G401 (cell line): Measurements from ENCODE around the gene CFAP43. TPM values are rescaled to one million over a fixed set of nuclear protein-coding genes. Genes with fewer than 3 reads are reported as not detected.

ENCODE experiments used
- DNase-seq: peaks from one replicate; pipeline ENCODE4 v3.0.0-alpha.2; 2015; ENCODE audit warnings: low spot score
- in situ Hi-C: cut with HindIII; loops from 2 replicates; pipeline ENCODE4 v1.10.0; 2016; ENCODE audit warnings: low sequenced_read_pairs, mixed read lengths
- total RNA-seq: library from RNA; depleted of rRNA; stranded (reverse); fragments of >200 nt; shearing (Covaris generic); gene quantifications from 2 replicates; pipeline ENCODE4 v1.2.3, GENCODE V29; 2014

Gene CFAP43
- total RNA-seq, 1 experiment from 2014 or later: 0.58 TPM

GRCh38 chr10:104242545-104242944 is 10.4 kb upstream of the CFAP43 start:
- DNase-seq: no peak
- in situ Hi-C loops: no loop called here

- DNase-seq: no peak
- in situ Hi-C loops: no loop called here
These were observed 7.9 kb upstream of the CFAP43 start for GRCh38 chr10:104240078-104240477.

DNA sequence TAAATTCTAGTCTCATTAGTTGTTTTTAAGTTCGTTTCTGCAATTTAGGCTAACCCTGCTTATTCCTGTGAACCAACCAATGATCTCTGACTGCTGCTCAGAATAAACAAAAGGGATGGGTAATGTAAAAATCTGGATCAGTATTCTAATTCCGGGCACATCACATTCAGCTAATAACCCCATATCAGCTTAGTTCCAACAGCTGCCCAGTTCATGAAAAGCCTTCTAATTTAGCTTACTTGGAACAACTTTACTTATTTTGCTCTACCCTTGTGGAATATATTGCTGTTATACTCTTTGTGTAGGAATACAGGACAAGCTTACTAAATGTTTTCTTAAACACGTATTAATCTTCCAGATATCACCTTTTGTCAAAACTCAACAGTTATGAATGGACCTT is 3.6 kb upstream of the CFAP43 start:
- in situ Hi-C loops: no loop called here

DNA sequence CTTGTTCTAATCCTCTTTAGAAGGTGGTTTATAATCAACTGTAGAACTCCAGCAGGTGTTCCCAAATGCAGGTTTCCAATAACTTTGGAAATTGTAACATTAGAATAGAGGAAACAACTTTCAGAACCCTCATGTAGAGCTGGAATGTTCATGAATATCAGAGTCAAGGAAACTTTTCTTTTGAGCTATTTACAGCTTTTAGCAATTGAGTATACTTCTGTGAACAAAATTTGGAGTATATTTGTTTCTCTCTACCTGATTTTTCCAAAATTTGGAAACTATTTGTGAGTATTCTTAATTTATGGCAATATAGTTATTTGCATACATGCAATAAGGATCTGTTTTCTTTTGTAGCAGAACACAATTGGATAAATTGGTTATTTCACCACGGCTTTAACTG is 2.8 kb upstream of the CFAP43 start:
- DNase-seq: no peak
- in situ Hi-C loops: no loop called here

More for the DNA sequence above, 3.6 kb upstream of the CFAP43 start:
- no peak for DNase-seq

DNA sequence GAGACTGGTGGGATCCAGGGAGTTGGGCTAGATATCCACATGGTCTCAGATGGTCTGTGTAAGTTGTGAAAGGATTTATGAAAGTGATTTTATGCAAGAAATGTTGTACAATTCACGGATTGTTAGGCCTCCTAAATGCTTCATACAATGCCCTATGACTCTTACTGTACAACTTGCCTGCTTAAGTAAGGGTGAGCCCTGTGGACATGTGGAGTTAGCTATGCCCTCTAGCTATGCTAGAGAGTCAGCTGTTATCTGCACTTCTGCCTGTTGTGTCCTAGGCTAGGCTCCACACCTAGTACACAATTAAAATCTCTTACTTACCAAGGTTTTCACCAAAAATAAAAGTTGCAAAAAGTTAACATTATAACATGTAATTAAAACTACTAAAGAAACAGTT is 1.7 kb upstream of the CFAP43 start:
- in situ Hi-C loops: no loop called here

GRCh38 chr10:104232613-104233102 is 494 bp upstream of the CFAP43 start:
- in situ Hi-C loops: no loop called here
- DNase-seq: no peak

More for the DNA sequence above, 1.7 kb upstream of the CFAP43 start:
- no peak for DNase-seq

DNA sequence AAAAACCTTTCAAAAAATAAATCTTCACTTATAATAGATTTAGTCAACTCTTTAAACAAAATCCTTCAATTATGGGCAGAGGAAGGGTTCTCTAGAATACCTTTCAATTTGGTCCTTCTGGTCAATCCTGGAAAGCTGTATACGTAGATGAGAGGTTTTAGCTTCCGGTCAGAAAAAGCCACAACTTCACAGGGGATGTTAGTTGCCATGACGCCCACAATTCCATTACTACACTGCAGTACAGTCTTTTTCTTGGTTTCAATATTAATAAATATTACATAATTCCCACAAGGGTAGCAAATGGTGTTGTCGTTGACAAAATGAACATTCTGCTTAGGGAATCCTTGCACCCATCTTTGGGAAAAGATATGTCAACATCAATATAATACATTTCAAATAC is 1.7 kb downstream of the CFAP43 start:
- in situ Hi-C loops: no loop called here
- no peak for DNase-seq

DNA sequence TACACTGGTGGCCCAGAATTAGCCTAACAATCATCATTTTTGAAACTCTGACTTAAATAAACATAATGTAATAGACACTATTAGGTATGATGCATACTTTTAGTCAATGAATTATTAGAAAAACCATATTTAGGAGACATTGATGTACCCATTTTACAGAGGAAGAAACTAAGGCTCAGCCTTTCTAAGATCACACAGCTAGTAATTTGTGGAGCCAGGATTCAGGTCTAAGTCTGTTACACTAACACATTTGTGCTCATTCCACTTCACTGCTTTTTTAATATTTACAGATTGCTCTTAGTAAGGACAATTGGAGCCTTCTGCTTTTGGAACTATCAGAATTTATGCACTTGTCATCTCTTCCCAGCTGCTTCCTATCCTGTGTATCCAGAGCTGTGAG is 8.9 kb downstream of the CFAP43 start:
- in situ Hi-C loops: no loop called here
- no peak for DNase-seq

DNA sequence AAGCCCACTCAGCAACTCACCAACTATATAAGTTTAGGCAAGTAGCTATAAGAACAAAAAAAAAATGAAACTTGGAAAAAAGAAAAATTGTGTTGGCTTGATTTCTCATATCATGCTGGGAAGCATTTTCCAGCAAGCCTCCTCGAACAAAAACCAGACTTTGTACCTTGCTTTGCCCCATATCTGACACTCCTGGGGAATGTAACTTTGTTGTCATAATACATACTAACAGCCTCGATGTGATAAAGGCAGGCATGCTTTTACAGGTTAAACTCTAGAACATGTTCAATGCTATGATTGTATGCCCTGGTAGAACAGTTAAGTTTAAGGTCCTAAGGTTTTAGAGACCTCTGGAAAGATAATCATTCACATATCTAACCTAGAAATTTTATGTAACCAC is 11.6 kb downstream of the CFAP43 start:
- in situ Hi-C loops: no loop called here
- DNase-seq: no peak

DNA sequence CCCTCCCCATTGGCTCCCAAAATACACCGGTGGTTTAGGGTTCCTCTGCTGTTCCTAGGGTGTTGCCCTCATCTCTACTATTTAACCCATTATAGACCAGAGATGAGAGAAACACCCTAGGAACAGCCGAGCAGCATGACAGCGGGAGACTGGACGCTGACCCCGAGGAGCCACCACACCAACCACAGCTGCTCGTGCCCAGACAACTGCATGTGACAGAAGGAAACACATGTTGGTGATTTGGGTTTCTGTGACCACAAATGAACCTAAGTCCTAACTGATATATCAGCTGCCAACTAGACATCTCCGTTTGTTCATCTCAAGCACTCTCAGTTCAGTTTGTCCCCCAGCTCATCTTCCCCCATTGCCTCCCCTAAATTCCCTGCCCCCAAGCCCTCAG is 13.4 kb downstream of the CFAP43 start:
- in situ Hi-C loops: no loop called here
- DNase-seq: no peak

DNA sequence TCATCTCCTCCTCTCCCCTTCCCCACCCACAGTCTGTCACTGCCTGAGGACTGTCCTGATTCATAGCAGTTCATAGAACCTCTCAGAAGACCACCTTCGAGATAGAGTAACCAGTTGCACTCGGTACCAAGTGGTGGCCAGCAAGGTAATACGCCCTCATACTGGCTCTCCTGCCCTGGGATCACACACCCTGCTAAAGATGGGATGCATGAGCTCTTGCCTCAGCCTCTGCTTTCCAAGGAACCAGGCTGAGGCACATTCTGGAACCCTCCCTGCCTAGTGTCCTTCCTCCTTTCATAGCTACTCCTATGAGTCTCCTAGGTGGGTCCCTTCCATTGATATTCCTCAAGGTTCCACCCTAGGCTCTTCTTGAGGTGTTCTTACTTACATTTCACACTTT is 15.5 kb downstream of the CFAP43 start:
- in situ Hi-C loops: no loop called here
- no peak for DNase-seq

GRCh38 chr10:104209575-104210198 is 22.5 kb downstream of the CFAP43 start:
- in situ Hi-C loops: no loop called here
- peak; percentile 78 for DNase-seq

- no peak for DNase-seq
- in situ Hi-C loops: no loop called here
These were observed 23.4 kb downstream of the CFAP43 start for GRCh38 chr10:104208730-104209129.

DNA sequence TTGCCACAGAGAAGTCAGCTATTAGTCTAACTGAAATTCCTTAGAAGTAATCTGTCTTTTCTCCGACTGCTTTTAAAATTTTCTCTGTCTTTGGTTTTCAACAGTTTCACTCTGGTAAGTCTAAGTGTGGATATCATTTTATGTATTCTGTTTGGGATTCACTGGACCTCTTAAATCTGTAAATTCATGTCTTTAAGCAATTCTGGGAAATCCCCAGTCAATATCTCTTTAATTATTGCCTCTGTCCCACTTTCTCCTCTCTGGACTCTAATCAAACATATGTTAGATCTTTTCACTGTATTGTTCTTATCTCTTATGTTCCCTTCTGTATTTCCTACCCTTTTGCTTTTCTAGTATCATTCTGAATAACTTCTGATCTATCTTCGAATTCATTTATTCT is 29.9 kb downstream of the CFAP43 start:
- in situ Hi-C loops: no loop called here
- DNase-seq: no peak

DNA sequence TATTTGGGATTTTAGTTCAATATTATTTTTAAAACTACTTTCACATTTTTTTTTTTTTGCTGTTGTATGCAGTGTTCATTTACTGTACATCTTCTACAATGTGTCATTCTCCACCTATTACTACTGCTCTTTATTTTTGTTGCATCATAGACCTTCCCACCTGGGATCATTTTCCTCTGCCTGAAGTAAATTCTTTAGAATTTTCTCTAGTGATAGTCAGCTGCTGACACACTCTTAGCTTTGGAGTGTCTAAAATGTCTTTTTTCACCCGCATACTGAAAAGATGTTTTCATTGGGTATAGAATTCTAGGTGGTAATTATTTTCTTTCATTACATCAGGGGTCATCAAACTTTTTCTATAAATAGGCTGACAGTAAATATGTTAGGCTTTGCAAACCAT is 30.5 kb downstream of the CFAP43 start:
- no peak for DNase-seq
- in situ Hi-C loops: no loop called here

GRCh38 chr10:104199567-104199966 is 32.6 kb downstream of the CFAP43 start:
- in situ Hi-C loops: no loop called here
- DNase-seq: no peak

GRCh38 chr10:104197364-104197763 is 34.8 kb downstream of the CFAP43 start:
- DNase-seq: no peak
- in situ Hi-C loops: no loop called here

DNA sequence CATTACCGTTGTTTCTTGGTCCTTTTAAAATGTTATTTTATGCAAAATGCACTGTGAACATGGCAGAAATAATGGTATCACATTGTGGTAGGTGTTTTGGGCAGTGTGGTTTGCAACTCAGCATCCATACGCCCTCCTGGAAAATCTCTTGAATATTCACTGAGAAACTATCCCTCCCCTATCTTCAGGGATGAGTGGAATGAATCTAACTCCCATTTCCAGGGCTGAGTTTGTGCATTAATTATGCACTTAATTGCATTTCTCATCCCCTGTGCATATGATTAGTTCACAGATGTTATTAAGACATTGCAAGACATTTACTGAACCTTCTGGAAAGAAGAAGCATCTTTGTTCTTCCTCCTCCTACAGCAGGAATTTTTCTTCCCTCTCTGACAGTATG is 36.5 kb downstream of the CFAP43 start:
- no peak for DNase-seq
- in situ Hi-C loops: no loop called here

- DNase-seq: no peak
- in situ Hi-C loops: no loop called here
These were observed 38.4 kb downstream of the CFAP43 start for GRCh38 chr10:104193787-104194186.

- DNase-seq: no peak
- in situ Hi-C loops: no loop called here
These were observed 41.5 kb downstream of the CFAP43 start for GRCh38 chr10:104190695-104191094.

DNA sequence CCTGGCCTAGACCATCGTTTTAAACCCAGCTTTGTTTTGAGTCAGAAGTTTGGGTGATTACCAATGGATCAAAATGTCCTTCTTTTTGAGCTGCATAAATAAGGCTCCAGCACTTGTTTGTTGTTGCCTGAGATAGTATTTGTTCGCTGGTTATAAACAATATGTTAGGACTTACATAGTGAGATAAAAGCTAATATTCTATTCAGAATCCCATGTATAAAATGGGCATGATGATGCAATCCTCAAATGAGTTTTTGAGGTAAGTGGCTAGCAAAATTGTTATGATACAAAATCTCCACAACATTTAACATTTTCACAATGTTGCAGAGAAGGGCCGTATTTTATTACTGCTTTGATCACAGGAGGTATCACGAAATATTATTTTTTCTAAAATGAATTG is 48.5 kb downstream of the CFAP43 start:
- no peak for DNase-seq
- in situ Hi-C loops: no loop called here
